Astrocyte (in vitro differentiated cells and primary cell): Measurements from ENCODE around the gene FRMD4A.

Source experiments
- EZH2 ChIP-seq: IDR thresholded peaks from 2 replicates; pipeline ENCODE4 v1.6.1; 2012; ENCODE audit warnings: mild to moderate bottlenecking, low read length, inconsistent platforms; ENCODE audit not compliant: insufficient read depth
- TF ChIP-seq, protein P1 (sequence below): IDR thresholded peaks from 2 replicates; pipeline ENCODE4 v1.5.1; 2011; ENCODE audit warnings: low read depth, mild to moderate bottlenecking, inconsistent platforms, low read length, moderate library complexity; ENCODE audit not compliant: insufficient read depth

DNA sequence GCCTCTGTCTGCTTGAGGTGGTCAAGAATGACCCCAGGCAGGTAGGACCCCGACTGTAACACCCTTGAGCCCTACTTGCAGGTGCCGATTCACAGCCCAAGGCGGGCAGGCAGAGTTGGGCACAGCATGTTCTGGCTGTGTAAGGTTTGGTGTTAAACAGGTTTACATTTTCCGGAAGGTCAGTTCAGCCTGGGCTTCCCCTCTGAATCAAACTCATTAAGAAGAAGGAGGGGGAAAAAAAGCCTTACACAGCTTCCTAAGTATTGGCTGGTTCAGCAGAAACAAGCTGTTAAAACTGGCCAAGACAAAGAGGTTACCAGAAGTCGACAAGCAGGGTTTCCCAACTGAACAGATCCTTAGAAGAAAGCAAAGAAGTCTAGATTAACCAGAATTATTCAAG is 611.3 kb downstream of the FRMD4A start:
- TF ChIP-seq, protein P1, sequence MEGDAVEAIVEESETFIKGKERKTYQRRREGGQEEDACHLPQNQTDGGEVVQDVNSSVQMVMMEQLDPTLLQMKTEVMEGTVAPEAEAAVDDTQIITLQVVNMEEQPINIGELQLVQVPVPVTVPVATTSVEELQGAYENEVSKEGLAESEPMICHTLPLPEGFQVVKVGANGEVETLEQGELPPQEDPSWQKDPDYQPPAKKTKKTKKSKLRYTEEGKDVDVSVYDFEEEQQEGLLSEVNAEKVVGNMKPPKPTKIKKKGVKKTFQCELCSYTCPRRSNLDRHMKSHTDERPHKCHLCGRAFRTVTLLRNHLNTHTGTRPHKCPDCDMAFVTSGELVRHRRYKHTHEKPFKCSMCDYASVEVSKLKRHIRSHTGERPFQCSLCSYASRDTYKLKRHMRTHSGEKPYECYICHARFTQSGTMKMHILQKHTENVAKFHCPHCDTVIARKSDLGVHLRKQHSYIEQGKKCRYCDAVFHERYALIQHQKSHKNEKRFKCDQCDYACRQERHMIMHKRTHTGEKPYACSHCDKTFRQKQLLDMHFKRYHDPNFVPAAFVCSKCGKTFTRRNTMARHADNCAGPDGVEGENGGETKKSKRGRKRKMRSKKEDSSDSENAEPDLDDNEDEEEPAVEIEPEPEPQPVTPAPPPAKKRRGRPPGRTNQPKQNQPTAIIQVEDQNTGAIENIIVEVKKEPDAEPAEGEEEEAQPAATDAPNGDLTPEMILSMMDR, result no peak
- no peak for TF ChIP-seq EZH2
